Raji (cell line): ENCODE data around the gene ZEB2.

Experiments
- POLR2A ChIP-seq: IDR thresholded peaks from 2 replicates; pipeline ENCODE4 v1.6.1; 2011; ENCODE audit warnings: low read depth, low read length, control low read depth; ENCODE audit not compliant: insufficient read depth

ZEB2 gene

GRCh38 chr2:144544053-144544452 lies 24.1 kb upstream of the ZEB2 start:
- no peak for TF ChIP-seq POLR2A

- no peak for TF ChIP-seq POLR2A
Measured at GRCh38 chr2:144541396-144541795, 21.5 kb upstream of the ZEB2 start.

GRCh38 chr2:144539289-144539782 lies 19.4 kb upstream of the ZEB2 start:
- no peak for TF ChIP-seq POLR2A

- TF ChIP-seq POLR2A: no peak
Measured at GRCh38 chr2:144535300-144535699, 15.4 kb upstream of the ZEB2 start.

- no peak for TF ChIP-seq POLR2A
Measured at GRCh38 chr2:144533221-144533620, 13.3 kb upstream of the ZEB2 start.

- no peak for TF ChIP-seq POLR2A
Measured at GRCh38 chr2:144530596-144530995, 10.7 kb upstream of the ZEB2 start.

- no peak for TF ChIP-seq POLR2A
Measured at GRCh38 chr2:144529841-144530240, 9.9 kb upstream of the ZEB2 start.

GRCh38 chr2:144528108-144528507 lies 8.2 kb upstream of the ZEB2 start:
- TF ChIP-seq POLR2A: no peak

GRCh38 chr2:144526831-144527230 lies 6.9 kb upstream of the ZEB2 start:
- TF ChIP-seq POLR2A: no peak

- no peak for TF ChIP-seq POLR2A
Measured at GRCh38 chr2:144524118-144525009, 4.4 kb upstream of the ZEB2 start.

- TF ChIP-seq POLR2A: no peak
Measured at GRCh38 chr2:144523596-144524117, 3.7 kb upstream of the ZEB2 start.

GRCh38 chr2:144522897-144523595 lies 3.1 kb upstream of the ZEB2 start:
- no peak for TF ChIP-seq POLR2A

- TF ChIP-seq POLR2A: no peak
Measured at GRCh38 chr2:144522176-144522896, 2.4 kb upstream of the ZEB2 start.

- TF ChIP-seq POLR2A: no peak
Measured at GRCh38 chr2:144521686-144522085, 1.8 kb upstream of the ZEB2 start.
